HL-60 (cell line): Measurements from ENCODE around the gene COPZ2.

Source experiments
- CTCF ChIP-seq: IDR thresholded peaks from one replicate; pipeline ENCODE4 v1.5.1; 2011; ENCODE audit warnings: low read length, control low read depth, inconsistent platforms; ENCODE audit not compliant: insufficient read depth
- GABPA ChIP-seq: IDR thresholded peaks from 2 replicates; pipeline ENCODE4 v1.6.1; 2012; ENCODE audit warnings: low read depth
- POLR2AphosphoS5 ChIP-seq: IDR thresholded peaks from 2 replicates; pipeline ENCODE4 v1.6.1; 2012; ENCODE audit warnings: low read depth
- REST ChIP-seq: IDR thresholded peaks from 2 replicates; pipeline ENCODE4 v1.6.1; 2012; ENCODE audit warnings: low read depth; ENCODE audit not compliant: insufficient replicate concordance
- SPI1 ChIP-seq: IDR thresholded peaks from 2 replicates; pipeline ENCODE4 v1.6.1; 2012; ENCODE audit warnings: low read depth, mild to moderate bottlenecking, borderline replicate concordance

- no peak for TF ChIP-seq CTCF
- no peak for TF ChIP-seq SPI1
- no peak for TF ChIP-seq POLR2AphosphoS5
- TF ChIP-seq GABPA: no peak
- no peak for TF ChIP-seq REST
Measured at GRCh38 chr17:48036693-48037035, 933 bp downstream of the COPZ2 start.
